Measurements from ENCODE around the gene TTN. TPM values are rescaled to one million over a fixed set of nuclear protein-coding genes. Genes with fewer than 3 reads are reported as not detected.

Gene TTN
- total and polyA plus RNA-seq, 4 donors, result 0.01 to 3.0 (median 0.80) TPM

GRCh38 chr2:178550352-178550751, 256.9 kb downstream of the TTN start:
- Histone ChIP-seq H3K36me3 (ENCODE audit: control insufficient read depth in 4 of 4, insufficient read depth in 3 of 4, low read depth in 1 of 4, low read length in 3 of 4) (peaks cover 0 to 10% (median 5%) of the 10 kb centered on the region in 4 donors), H3K4me3 (ENCODE audit: low read depth in 1 of 3, low read length in 3 of 3) (no peak overlapping the region)
- WGBS, result 96% methylated on average over 2 of the region's 2 CpGs

GRCh38 chr2:178542569-178542968, 264.7 kb downstream of the TTN start:
- Histone ChIP-seq H3K4me3 (ENCODE audit: low read depth in 1 of 3, low read length in 3 of 3) (no peak overlapping the region), H3K27me3 (ENCODE audit: control insufficient read depth in 4 of 4, insufficient read depth in 4 of 4, low read length in 3 of 4) (no peaks in the 10 kb centered on the region)
- TF ChIP-seq EGR1 (IDR thresholded peaks at IDR 0.05; ENCODE audit: low read depth in 2 of 2), result no peak
- TF ChIP-seq HNF4G (IDR thresholded peaks at IDR 0.05), result no peak
- no peak for TF ChIP-seq FOXA1 (IDR thresholded peaks at IDR 0.05)
- no peak for TF ChIP-seq CTCF (IDR thresholded peaks at IDR 0.05; ENCODE audit: low read depth, low read length, missing input control)
- no peak for TF ChIP-seq ATF3 (IDR thresholded peaks at IDR 0.05)
- no peak for TF ChIP-seq NR2F2 (IDR thresholded peaks at IDR 0.05)
- TF ChIP-seq REST (IDR thresholded peaks at IDR 0.05), result no peak
- no peak for TF ChIP-seq ZBTB33 (IDR thresholded peaks at IDR 0.05)
- TF ChIP-seq FOXA2 (IDR thresholded peaks at IDR 0.05), result no peak
- TF ChIP-seq TAF1 (conservative IDR thresholded peaks at IDR 0.05), result no peak
- no peak for TF ChIP-seq HNF4A (conservative IDR thresholded peaks at IDR 0.05)
- no peak for TF ChIP-seq GABPA (IDR thresholded peaks at IDR 0.05 in 1 of 2, conservative IDR thresholded peaks at IDR 0.05 in 1 of 2)
- no peak for TF ChIP-seq RXRA (IDR thresholded peaks at IDR 0.05)
- no peak for TF ChIP-seq SP1 (IDR thresholded peaks at IDR 0.05)

More at GRCh38 chr2:178550352-178550751, 256.9 kb downstream of the TTN start:
- TF ChIP-seq HNF4A (conservative IDR thresholded peaks at IDR 0.05) (no peak), MAX (IDR thresholded peaks at IDR 0.05) (no peak), TAF1 (conservative IDR thresholded peaks at IDR 0.05) (no peak), NR2F2 (IDR thresholded peaks at IDR 0.05) (no peak), RAD21 (IDR thresholded peaks at IDR 0.05) (no peak), EGR1 (IDR thresholded peaks at IDR 0.05; ENCODE audit: low read depth in 2 of 2) (no peak), SP1 (IDR thresholded peaks at IDR 0.05) (no peak), YY1 (IDR thresholded peaks at IDR 0.05) (no peak), HNF4G (IDR thresholded peaks at IDR 0.05) (no peak), REST (IDR thresholded peaks at IDR 0.05) (no peak), JUND (IDR thresholded peaks at IDR 0.05) (no peak)
- Histone ChIP-seq H3K9me3 (ENCODE audit: control insufficient read depth in 4 of 4, low read length in 3 of 4) (no peaks in the 10 kb centered on the region), H3K9ac (ENCODE audit: low read depth in 1 of 2, low read length in 2 of 2) (no peak overlapping the region), H3K27ac (ENCODE audit: low read depth in 1 of 2, low read length in 2 of 2) (no peak overlapping the region), H3K4me1 (ENCODE audit: control insufficient read depth in 4 of 4, insufficient read depth in 4 of 4, low read length in 3 of 4) (no peaks in the 10 kb centered on the region), H3K27me3 (ENCODE audit: control insufficient read depth in 4 of 4, insufficient read depth in 4 of 4, low read length in 3 of 4) (no peaks in the 10 kb centered on the region)
- DNase-seq (ENCODE audit: low spot score), result no peak

More at GRCh38 chr2:178542569-178542968, 264.7 kb downstream of the TTN start:
- WGBS, result 95% methylated on average over 5 of the region's 5 CpGs
- DNase-seq (ENCODE audit: low spot score), result no peak
- Histone ChIP-seq H3K36me3 (ENCODE audit: control insufficient read depth in 4 of 4, insufficient read depth in 3 of 4, low read depth in 1 of 4, low read length in 3 of 4) (peaks cover 0 to 18% (median 15%) of the 10 kb centered on the region in 4 donors), H3K9me3 (ENCODE audit: control insufficient read depth in 4 of 4, low read length in 3 of 4) (no peaks in the 10 kb centered on the region), H3K4me1 (ENCODE audit: control insufficient read depth in 4 of 4, insufficient read depth in 4 of 4, low read length in 3 of 4) (no peaks in the 10 kb centered on the region), H3K27ac (ENCODE audit: low read depth in 1 of 2, low read length in 2 of 2) (no peak overlapping the region), H3K9ac (ENCODE audit: low read depth in 1 of 2, low read length in 2 of 2) (no peak overlapping the region)

Measured in liver (tissue), 9 donors.